ENCODE data around the gene TBC1D24.

TBC1D24 gene

GRCh38 chr16:2500918-2501750 is 26.2 kb downstream of the TBC1D24 start:
- Histone ChIP-seq H3K4me3 (ENCODE audit: low read depth, low read length) (no peak overlapping the region), H3K4me1 (ENCODE audit: control insufficient read depth, insufficient read depth, low read length, unreplicated experiment) (peaks cover 13% of the 10 kb centered on the region), H3K79me2 (ENCODE audit: control insufficient read depth, insufficient read depth, low read length, unreplicated experiment) (no peaks in the 10 kb centered on the region), H3K36me3 (ENCODE audit: insufficient read depth, low read length) (0 out of 2 replicates have a peak, but pooled peaks cover 4% of the 10 kb centered on the region), H3K27me3 (ENCODE audit: insufficient read depth, low read length) (no peaks in the 10 kb centered on the region), H3K27ac (ENCODE audit: low read depth, low read length) (no peak overlapping the region), H2AFZ (ENCODE audit: low read length, unreplicated experiment) (no peak overlapping the region)

- no peaks in the 10 kb centered on the region for H3K36me3 ChIP-seq (ENCODE audit: insufficient read depth, low read length)
- H3K27ac ChIP-seq (ENCODE audit: low read depth, low read length), result no peak overlapping the region
- no peaks in the 10 kb centered on the region for H3K27me3 ChIP-seq (ENCODE audit: insufficient read depth, low read length)
- H3K4me3 ChIP-seq (ENCODE audit: low read depth, low read length), result no peak overlapping the region
- H3K79me2 ChIP-seq (ENCODE audit: control insufficient read depth, insufficient read depth, low read length, unreplicated experiment), result no peaks in the 10 kb centered on the region
- H3K4me1 ChIP-seq (ENCODE audit: control insufficient read depth, insufficient read depth, low read length, unreplicated experiment), result peaks cover 10% of the 10 kb centered on the region
- H2AFZ ChIP-seq (ENCODE audit: low read length, unreplicated experiment), result no peak overlapping the region
Measured at GRCh38 chr16:2501946-2502895, 27.3 kb downstream of the TBC1D24 start.

GRCh38 chr16:2505695-2506094 is 30.8 kb downstream of the TBC1D24 start:
- H3K27ac ChIP-seq (ENCODE audit: low read depth, low read length), result no peak overlapping the region
- no peaks in the 10 kb centered on the region for H3K79me2 ChIP-seq (ENCODE audit: control insufficient read depth, insufficient read depth, low read length, unreplicated experiment)
- no peaks in the 10 kb centered on the region for H3K36me3 ChIP-seq (ENCODE audit: insufficient read depth, low read length)
- H3K4me3 ChIP-seq (ENCODE audit: low read depth, low read length), result no peak overlapping the region
- no peak overlapping the region for H2AFZ ChIP-seq (ENCODE audit: low read length, unreplicated experiment)
- no peaks in the 10 kb centered on the region for H3K27me3 ChIP-seq (ENCODE audit: insufficient read depth, low read length)
- peaks cover 7% of the 10 kb centered on the region for H3K4me1 ChIP-seq (ENCODE audit: control insufficient read depth, insufficient read depth, low read length, unreplicated experiment)

- Histone ChIP-seq H3K79me2 (ENCODE audit: control insufficient read depth, insufficient read depth, low read length, unreplicated experiment) (no peaks in the 10 kb centered on the region), H3K4me3 (ENCODE audit: low read depth, low read length) (no peak overlapping the region), H2AFZ (ENCODE audit: low read length, unreplicated experiment) (no peak overlapping the region), H3K27me3 (ENCODE audit: insufficient read depth, low read length) (no peaks in the 10 kb centered on the region), H3K36me3 (ENCODE audit: insufficient read depth, low read length) (no peaks in the 10 kb centered on the region), H3K4me1 (ENCODE audit: control insufficient read depth, insufficient read depth, low read length, unreplicated experiment) (peaks cover 7% of the 10 kb centered on the region), H3K27ac (ENCODE audit: low read depth, low read length) (no peak overlapping the region)
Measured at GRCh38 chr16:2507052-2507659, 32.2 kb downstream of the TBC1D24 start.

- Histone ChIP-seq H3K4me1 (ENCODE audit: control insufficient read depth, insufficient read depth, low read length, unreplicated experiment) (peaks cover 5% of the 10 kb centered on the region), H3K27ac (ENCODE audit: low read depth, low read length) (no peak overlapping the region), H3K27me3 (ENCODE audit: insufficient read depth, low read length) (no peaks in the 10 kb centered on the region), H2AFZ (ENCODE audit: low read length, unreplicated experiment) (no peak overlapping the region), H3K36me3 (ENCODE audit: insufficient read depth, low read length) (no peaks in the 10 kb centered on the region), H3K4me3 (ENCODE audit: low read depth, low read length) (no peak overlapping the region), H3K79me2 (ENCODE audit: control insufficient read depth, insufficient read depth, low read length, unreplicated experiment) (no peaks in the 10 kb centered on the region)
Measured at GRCh38 chr16:2507665-2508064, 32.7 kb downstream of the TBC1D24 start.

GRCh38 chr16:2508722-2509400 is 33.9 kb downstream of the TBC1D24 start:
- H2AFZ ChIP-seq (ENCODE audit: low read length, unreplicated experiment), result no peak overlapping the region
- H3K79me2 ChIP-seq (ENCODE audit: control insufficient read depth, insufficient read depth, low read length, unreplicated experiment), result peaks cover under 1% of the 10 kb centered on the region
- no peak overlapping the region for H3K27ac ChIP-seq (ENCODE audit: low read depth, low read length)
- no peaks in the 10 kb centered on the region for H3K4me1 ChIP-seq (ENCODE audit: control insufficient read depth, insufficient read depth, low read length, unreplicated experiment)
- no peaks in the 10 kb centered on the region for H3K36me3 ChIP-seq (ENCODE audit: insufficient read depth, low read length)
- H3K27me3 ChIP-seq (ENCODE audit: insufficient read depth, low read length), result no peaks in the 10 kb centered on the region
- no peak overlapping the region for H3K4me3 ChIP-seq (ENCODE audit: low read depth, low read length)

GRCh38 chr16:2511128-2511800 is 36.3 kb downstream of the TBC1D24 start:
- Histone ChIP-seq H3K4me3 (ENCODE audit: low read depth, low read length) (no peak overlapping the region), H3K27ac (ENCODE audit: low read depth, low read length) (no peak overlapping the region)

GRCh38 chr16:2511996-2512734 is 37.2 kb downstream of the TBC1D24 start:
- no peak overlapping the region for H2AFZ ChIP-seq (ENCODE audit: low read length, unreplicated experiment)
- peaks cover 34% of the 10 kb centered on the region for H3K79me2 ChIP-seq (ENCODE audit: control insufficient read depth, insufficient read depth, low read length, unreplicated experiment)
- no peaks in the 10 kb centered on the region for H3K27me3 ChIP-seq (ENCODE audit: insufficient read depth, low read length)
- no peak overlapping the region for H3K4me3 ChIP-seq (ENCODE audit: low read depth, low read length)
- peaks cover 20% of the 10 kb centered on the region for H3K4me1 ChIP-seq (ENCODE audit: control insufficient read depth, insufficient read depth, low read length, unreplicated experiment)
- no peak overlapping the region for H3K27ac ChIP-seq (ENCODE audit: low read depth, low read length)
- H3K36me3 ChIP-seq (ENCODE audit: insufficient read depth, low read length), result no peaks in the 10 kb centered on the region

More at GRCh38 chr16:2511128-2511800, 36.3 kb downstream of the TBC1D24 start:
- Histone ChIP-seq H3K79me2 (ENCODE audit: control insufficient read depth, insufficient read depth, low read length, unreplicated experiment) (peaks cover 25% of the 10 kb centered on the region), H3K36me3 (ENCODE audit: insufficient read depth, low read length) (no peaks in the 10 kb centered on the region), H2AFZ (ENCODE audit: low read length, unreplicated experiment) (no peak overlapping the region), H3K27me3 (ENCODE audit: insufficient read depth, low read length) (no peaks in the 10 kb centered on the region), H3K4me1 (ENCODE audit: control insufficient read depth, insufficient read depth, low read length, unreplicated experiment) (peaks cover 11% of the 10 kb centered on the region)

GRCh38 chr16:2512735-2513404 is 37.9 kb downstream of the TBC1D24 start:
- Histone ChIP-seq H3K36me3 (ENCODE audit: insufficient read depth, low read length) (no peaks in the 10 kb centered on the region), H3K79me2 (ENCODE audit: control insufficient read depth, insufficient read depth, low read length, unreplicated experiment) (peaks cover 41% of the 10 kb centered on the region), H3K4me3 (ENCODE audit: low read depth, low read length) (peak overlapping the region; percentile 87), H3K4me1 (ENCODE audit: control insufficient read depth, insufficient read depth, low read length, unreplicated experiment) (peaks cover 24% of the 10 kb centered on the region), H3K27me3 (ENCODE audit: insufficient read depth, low read length) (no peaks in the 10 kb centered on the region), H3K27ac (ENCODE audit: low read depth, low read length) (no peak overlapping the region), H2AFZ (ENCODE audit: low read length, unreplicated experiment) (peak overlapping the region; percentile 48)

Measured in ACC112 (cell line).